WERI-Rb-1 (cell line): ENCODE results near the gene ZNF618.
A peak's percentile ranks its signal among the peaks of the same experiment; 100 is the strongest.

ENCODE experiments used
- DNase-seq: peaks from one replicate; pipeline ENCODE4 v3.0.0-alpha.2; 2020
- H3K27ac ChIP-seq: fragments of 250-450 bp; sonication (Bioruptor Pico); 2 replicates; pipeline ENCODE4 v1.5.1; 2020; ENCODE audit warnings: mild to moderate bottlenecking, moderate library complexity
- H3K27me3 ChIP-seq: fragments of 250-450 bp; sonication (Bioruptor Pico); 2 replicates; pipeline ENCODE4 v1.5.1; 2021; ENCODE audit warnings: mild to moderate bottlenecking, low read depth, moderate library complexity; ENCODE audit not compliant: insufficient read depth, severe bottlenecking
- H3K36me3 ChIP-seq: fragments of 250-450 bp; sonication (Bioruptor Pico); 2 replicates; pipeline ENCODE4 v1.5.1; 2020; ENCODE audit warnings: mild to moderate bottlenecking, moderate library complexity
- H3K4me3 ChIP-seq: 2 replicates; pipeline ENCODE4 v1.5.1; 2011; ENCODE audit warnings: low read depth, mild to moderate bottlenecking, control low read depth, low read length
- H3K9me3 ChIP-seq: fragments of 250-450 bp; sonication (Bioruptor Pico); 2 replicates; pipeline ENCODE4 v1.5.1; 2021; ENCODE audit warnings: mild to moderate bottlenecking, moderate library complexity; ENCODE audit not compliant: severe bottlenecking
- CTCF ChIP-seq: IDR thresholded peaks from 2 replicates; pipeline ENCODE4 v1.5.1; 2011; ENCODE audit warnings: low read depth, mild to moderate bottlenecking, control low read depth, inconsistent platforms, low read length

The ZNF618 gene

GRCh38 chr9:114005371-114006154 is 129.5 kb downstream of the ZNF618 start:
- Histone ChIP-seq H3K4me3 (no peak overlapping the region), H3K9me3 (no peaks in the 10 kb centered on the region), H3K36me3 (no peaks in the 10 kb centered on the region), H3K27ac (no peak overlapping the region), H3K27me3 (no peaks in the 10 kb centered on the region)
- peak; percentile 40 for DNase-seq
- no peak for TF ChIP-seq CTCF

GRCh38 chr9:114006155-114006550 is 130.0 kb downstream of the ZNF618 start:
- no peaks in the 10 kb centered on the region for H3K36me3 ChIP-seq
- H3K4me3 ChIP-seq, result no peak overlapping the region
- H3K27ac ChIP-seq, result no peak overlapping the region
- TF ChIP-seq CTCF, result no peak
- no peaks in the 10 kb centered on the region for H3K27me3 ChIP-seq
- no peaks in the 10 kb centered on the region for H3K9me3 ChIP-seq
- DNase-seq, result peak; percentile 6

- Histone ChIP-seq H3K27ac (no peak overlapping the region), H3K4me3 (no peak overlapping the region), H3K27me3 (no peaks in the 10 kb centered on the region), H3K36me3 (no peaks in the 10 kb centered on the region), H3K9me3 (no peaks in the 10 kb centered on the region)
- no peak for TF ChIP-seq CTCF
- peak; percentile 3 for DNase-seq
These were observed 131.0 kb downstream of the ZNF618 start for GRCh38 chr9:114006931-114007691.

- TF ChIP-seq CTCF, result no peak
- Histone ChIP-seq H3K27me3 (no peaks in the 10 kb centered on the region), H3K4me3 (no peak overlapping the region), H3K27ac (no peak overlapping the region), H3K36me3 (no peaks in the 10 kb centered on the region), H3K9me3 (no peaks in the 10 kb centered on the region)
- peak; percentile 5 for DNase-seq
These were observed 132.0 kb downstream of the ZNF618 start for GRCh38 chr9:114007991-114008666.

GRCh38 chr9:114008667-114009410 is 132.7 kb downstream of the ZNF618 start:
- Histone ChIP-seq H3K4me3 (no peak overlapping the region), H3K27ac (no peak overlapping the region), H3K36me3 (no peaks in the 10 kb centered on the region), H3K9me3 (no peaks in the 10 kb centered on the region), H3K27me3 (no peaks in the 10 kb centered on the region)
- DNase-seq, result peak; percentile 3
- TF ChIP-seq CTCF, result no peak
